GM03348 (cell line): ENCODE data around the gene PTGR2.
"Not testable (repeated sequence)": the region's sequence is repeated elsewhere in the genome, so short reads cannot be mapped to it uniquely, and the experiment has no call there.

Experiments
- DNase-seq: peaks from one replicate; pipeline ENCODE4 v3.0.0; 2012; ENCODE audit warnings: low spot score

PTGR2 gene

GRCh38 chr14:73851567-73852382 lies at the start of gene PTGR2:
PTGR2 (plus strand) TSS chr14:73851831; CDS start chr14:73858863, 7,032 bp downstream.
- peak; percentile 99 for DNase-seq

- DNase-seq: no peak
These were observed 49.0 kb upstream of the PTGR2 start for GRCh38 chr14:73802431-73803188.

- no peak for DNase-seq
These were observed 47.0 kb upstream of the PTGR2 start for GRCh38 chr14:73804636-73805035.

- DNase-seq: no peak
These were observed 44.2 kb upstream of the PTGR2 start for GRCh38 chr14:73807457-73807856.

GRCh38 chr14:73809391-73809790 lies 42.2 kb upstream of the PTGR2 start:
- DNase-seq: no peak

GRCh38 chr14:73810478-73811163 lies 41.0 kb upstream of the PTGR2 start:
- no peak for DNase-seq

- no peak for DNase-seq
These were observed 40.5 kb upstream of the PTGR2 start for GRCh38 chr14:73811164-73811503.

GRCh38 chr14:73814153-73814552 lies 37.5 kb upstream of the PTGR2 start:
- no peak for DNase-seq

- DNase-seq: no peak
These were observed 35.8 kb upstream of the PTGR2 start for GRCh38 chr14:73815849-73816248.

- no peak for DNase-seq
These were observed 35.2 kb upstream of the PTGR2 start for GRCh38 chr14:73816393-73816816.

- no peak for DNase-seq
These were observed 34.5 kb upstream of the PTGR2 start for GRCh38 chr14:73817020-73817655.

GRCh38 chr14:73818821-73819220 lies 32.8 kb upstream of the PTGR2 start:
- no peak for DNase-seq

GRCh38 chr14:73820631-73821030 lies 31.0 kb upstream of the PTGR2 start:
- no peak for DNase-seq

GRCh38 chr14:73823339-73823885 lies 28.2 kb upstream of the PTGR2 start:
- no peak for DNase-seq

- DNase-seq: no peak
These were observed 27.5 kb upstream of the PTGR2 start for GRCh38 chr14:73824127-73824526.

- no peak for DNase-seq
These were observed 27.1 kb upstream of the PTGR2 start for GRCh38 chr14:73824536-73824935.

- DNase-seq: peak; percentile 90
These were observed 26.0 kb upstream of the PTGR2 start for GRCh38 chr14:73825551-73826188.

GRCh38 chr14:73827190-73827589 lies 24.4 kb upstream of the PTGR2 start:
- not testable (repeated sequence) for DNase-seq

- no peak for DNase-seq
These were observed 22.6 kb upstream of the PTGR2 start for GRCh38 chr14:73829071-73829470.

GRCh38 chr14:73829526-73830431 lies 21.9 kb upstream of the PTGR2 start:
- peak; percentile 63 for DNase-seq
